ENCODE data around the gene APOL3.
"Not testable (repeated sequence)": the region's sequence is repeated elsewhere in the genome, so short reads cannot be mapped to it uniquely, and the experiment has no call there.

Gene APOL3

DNA sequence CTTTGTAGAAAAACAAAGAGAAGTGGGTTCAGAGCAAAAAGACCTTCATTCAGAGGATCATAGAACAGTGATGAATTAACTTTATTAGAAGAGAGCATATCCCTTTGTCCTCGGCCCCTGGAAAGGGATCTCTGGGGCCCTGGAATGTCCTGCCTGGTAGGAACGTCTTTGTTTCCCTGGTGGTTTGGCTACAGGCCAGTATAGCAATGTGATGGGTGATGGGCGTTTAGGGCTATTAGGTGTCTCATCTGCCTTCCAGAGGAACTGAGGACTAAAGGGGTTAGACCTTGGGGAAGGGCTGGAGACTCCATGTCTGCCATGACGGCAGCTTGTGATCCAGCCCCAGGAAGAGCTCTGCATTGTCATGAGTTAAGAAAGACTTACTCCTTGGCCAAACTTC is 32.0 kb upstream of the APOL3 start:
- no peak for DNase-seq

DNA sequence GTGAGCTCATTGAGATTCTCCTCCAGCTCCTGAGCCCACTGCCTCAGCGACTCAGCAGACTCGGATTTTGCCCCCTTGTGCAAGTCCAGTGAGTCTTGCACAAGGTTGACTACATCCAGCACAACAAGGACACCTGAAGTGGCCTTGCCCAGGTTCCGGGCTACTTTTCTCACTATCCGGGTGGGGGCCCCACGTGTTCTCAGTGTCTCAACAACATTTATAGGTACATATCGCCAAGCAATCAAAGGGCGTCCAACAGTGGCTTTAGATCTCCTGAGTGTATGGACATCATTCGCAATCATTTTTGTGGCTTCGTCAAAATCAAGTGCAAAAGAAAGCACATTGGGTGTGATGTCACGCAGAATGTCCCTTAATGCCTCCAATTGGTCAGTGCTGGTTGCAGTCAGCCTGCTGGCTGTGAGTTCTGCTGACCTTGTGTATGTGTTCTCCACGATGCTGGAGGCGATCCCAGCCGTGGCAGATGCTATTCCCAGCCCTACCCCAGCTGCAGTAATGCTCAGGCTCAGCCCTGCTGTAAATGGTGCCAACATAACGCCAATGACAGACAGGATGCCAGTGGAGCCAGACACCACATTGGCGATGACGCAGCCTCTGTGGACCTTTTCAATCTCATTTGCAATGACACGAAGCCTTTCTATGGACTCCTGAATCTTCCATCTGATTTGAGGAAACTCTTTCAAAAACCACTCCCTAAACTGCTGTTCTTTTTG is 30.7 kb upstream of the APOL3 start:
- DNase-seq, result no peak

DNA sequence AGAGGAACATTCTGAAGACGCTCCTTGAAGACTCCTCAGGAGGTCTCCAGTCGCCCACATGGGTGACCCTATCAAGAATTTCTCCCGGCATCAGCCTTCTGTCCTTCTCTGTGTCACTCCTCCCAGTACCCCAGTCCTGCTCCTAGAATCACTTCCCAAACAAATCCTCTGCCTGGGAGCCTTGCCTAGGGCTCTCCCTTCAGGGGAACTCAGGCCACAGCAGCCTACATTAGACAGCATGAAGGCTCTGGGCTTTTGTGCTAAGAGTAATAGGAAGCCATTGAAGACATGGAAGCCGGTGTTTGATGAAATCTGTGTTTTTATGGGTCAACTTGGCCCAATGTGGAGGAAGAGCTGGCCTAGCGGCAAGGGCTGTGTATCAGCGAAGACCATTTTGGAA is 27.3 kb upstream of the APOL3 start:
- not testable (repeated sequence) for DNase-seq

DNA sequence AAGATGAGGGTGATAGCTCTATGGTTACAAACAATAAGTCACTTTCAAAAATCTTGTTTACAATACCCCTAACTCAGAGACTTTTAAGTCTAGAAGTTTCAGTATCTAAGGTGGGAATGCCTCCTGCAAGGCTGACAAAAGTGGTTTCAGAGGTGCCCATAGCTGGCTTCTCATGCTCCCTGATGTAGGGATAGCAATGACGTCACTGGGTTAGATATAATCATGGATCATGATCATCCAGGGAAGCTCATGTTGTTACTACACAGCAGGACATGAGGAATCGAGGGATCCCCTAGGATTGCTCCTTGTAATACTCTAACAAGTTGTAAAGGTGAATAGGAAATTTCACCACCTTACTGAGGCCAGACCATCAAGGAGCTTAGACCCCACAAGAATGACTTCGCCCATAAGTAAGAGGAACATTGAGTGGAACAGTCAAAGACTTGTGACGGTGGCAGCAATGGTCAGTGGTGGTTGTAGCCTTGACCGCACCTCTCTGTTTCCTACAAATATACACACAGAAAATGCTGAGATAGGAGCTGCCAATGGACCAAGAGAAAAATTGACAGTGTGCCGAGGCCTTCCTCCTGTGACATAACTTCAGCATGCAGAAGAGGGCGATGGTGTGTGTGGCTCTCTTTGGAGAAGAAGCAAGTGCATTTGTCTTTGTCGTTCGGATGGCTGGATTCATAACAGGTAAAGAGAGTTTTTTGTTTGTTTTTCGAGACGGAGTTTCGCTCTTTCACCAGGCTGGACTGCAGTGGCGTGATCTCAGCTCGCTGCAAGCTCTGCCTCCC is 25.5 kb upstream of the APOL3 start:
- no peak for DNase-seq

DNA sequence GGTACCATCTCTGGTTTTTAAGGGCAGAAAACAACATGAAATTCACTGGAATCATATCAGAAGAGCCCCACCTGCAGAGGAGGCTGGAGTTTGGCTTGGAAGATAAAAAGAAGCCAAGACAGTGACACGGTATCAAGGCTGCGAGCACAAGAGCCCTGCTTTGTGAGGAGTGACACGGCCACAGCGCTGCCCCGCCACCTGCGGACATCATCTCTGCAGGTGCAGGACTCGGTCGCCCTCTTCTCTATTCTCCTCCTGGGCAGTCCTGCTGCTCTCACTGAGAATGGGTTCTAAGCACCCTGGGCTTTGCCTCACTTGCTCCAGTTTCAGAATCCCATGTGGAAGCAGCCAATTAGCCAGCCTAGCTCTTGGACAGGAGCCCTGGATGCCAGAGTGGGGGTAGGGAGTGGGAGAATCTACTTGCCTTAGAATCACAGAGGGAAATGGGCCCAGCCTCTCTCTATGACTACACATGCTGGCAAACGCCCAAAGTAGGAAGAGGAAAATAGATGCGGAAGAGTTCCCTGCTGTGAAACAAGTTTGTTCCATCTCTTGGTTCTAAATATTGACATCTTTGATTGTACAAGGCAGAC is 24.0 kb upstream of the APOL3 start:
- DNase-seq, result no peak

DNA sequence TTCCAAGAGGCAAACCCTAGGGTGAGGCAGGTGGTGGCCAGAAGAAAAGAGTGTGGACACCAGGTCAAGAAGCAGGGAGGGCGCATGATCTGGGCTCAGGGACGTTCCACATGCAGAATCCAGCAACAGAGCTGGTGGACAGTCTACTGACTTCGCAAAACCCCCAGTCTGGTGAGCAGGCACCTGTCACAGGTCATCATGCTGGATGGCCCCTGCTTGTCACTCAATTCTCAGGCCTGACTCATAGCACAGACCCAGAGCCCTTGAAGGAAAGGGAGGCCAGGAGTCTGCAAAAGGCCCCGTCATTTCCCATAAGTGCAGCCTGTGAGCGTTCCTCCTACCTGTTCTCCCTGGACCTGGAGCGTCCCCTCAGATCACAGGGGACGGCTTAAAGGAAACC is 22.9 kb upstream of the APOL3 start:
- DNase-seq, result no peak

DNA sequence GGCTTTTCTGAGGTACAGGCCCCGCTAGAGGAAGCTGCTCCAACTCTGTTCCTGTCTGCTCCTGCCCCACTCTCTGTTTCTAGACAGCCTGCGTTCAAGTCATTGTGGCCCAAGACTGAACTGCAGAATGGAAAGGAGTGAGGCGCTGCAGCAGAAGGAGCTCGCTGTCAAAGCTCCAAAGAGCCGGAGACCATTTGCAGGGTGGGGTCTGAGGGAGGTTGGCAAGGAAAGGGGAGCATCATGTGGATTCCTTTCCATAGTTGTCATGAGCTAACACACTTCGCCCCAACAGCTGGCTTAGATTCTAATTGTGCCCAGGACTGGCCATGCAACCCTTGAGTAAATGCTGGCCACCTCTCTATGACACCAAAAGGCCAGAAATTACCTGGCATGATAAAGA is 22.3 kb upstream of the APOL3 start:
- DNase-seq, result no peak

DNA sequence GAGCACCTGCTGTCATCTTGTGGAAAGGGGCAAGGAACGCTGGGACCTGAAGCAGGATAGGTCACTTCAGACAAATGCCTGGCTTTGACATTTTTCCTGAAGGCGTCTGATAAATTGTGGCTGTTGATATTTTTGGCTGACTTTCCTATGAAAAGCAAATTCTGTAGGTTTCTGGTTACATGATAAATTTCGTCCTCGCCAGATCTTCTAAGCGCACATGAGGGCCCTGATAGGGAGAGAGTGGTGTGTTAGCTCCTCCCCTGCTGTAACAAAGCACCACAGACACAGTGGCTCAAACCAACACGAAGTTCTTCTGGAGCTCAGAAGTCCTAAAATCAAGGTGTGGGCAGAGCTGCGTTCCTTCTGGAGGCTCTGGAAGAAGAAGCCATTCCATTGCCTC is 21.5 kb upstream of the APOL3 start:
- no peak for DNase-seq

DNA sequence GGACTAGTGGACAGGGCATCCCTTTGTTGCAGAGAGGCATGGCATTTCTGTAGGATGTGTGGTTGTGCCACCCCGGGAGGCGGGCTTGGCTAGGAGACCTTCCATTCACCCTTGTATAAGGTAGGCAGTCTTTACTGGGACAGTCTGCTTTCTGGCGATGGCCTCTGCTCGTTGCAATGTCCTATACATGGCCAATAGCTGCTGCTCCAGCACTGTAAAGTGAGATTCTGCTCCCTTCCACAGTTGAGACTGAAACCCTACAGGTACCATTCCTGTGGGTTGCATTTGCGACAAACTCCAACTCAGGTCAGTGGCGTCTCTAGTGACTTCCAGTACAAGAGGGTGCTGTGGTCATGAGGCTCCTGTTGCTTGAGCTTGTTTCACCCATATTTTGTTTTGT is 20.4 kb upstream of the APOL3 start:
- no peak for DNase-seq

DNA sequence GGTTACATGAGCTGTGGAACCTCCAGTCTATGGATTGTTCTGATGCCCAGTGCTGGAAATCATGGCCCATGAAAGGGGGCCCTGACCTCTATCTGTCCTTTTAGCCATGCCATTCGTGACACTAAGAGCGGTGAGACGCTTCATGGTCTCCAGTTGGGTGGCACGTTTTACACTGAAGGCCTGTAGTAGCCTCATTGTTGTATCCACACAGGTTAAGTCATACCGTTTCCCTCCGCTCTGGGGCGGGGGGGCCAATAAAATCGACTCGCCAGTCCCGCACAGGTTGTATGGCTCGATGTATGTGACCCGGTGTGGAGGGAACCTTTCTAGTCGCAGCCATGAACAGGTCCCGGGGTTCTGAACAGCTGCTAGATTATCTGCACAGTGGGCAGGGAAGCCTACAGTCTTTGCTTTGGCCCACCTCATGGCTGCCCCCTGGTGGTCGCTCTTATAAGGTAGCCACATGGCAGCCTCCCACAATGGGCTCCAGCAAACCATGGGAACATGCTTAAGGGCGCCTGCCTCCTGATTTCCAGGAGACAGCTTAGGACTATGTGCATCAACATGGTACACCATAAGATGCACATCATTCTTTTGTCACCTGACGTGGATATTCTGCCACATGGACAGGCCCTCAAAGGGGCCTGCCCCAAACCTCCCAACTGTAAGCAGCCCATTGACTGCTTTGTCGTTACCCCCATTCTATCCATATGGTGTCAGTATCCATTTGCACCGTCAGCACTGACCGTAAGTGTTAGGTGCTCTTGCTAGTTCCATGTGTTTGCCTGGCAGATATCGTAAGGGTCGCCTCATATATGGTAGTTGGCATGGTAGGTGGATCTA is 19.7 kb upstream of the APOL3 start:
- DNase-seq, result peak; percentile 88

DNA sequence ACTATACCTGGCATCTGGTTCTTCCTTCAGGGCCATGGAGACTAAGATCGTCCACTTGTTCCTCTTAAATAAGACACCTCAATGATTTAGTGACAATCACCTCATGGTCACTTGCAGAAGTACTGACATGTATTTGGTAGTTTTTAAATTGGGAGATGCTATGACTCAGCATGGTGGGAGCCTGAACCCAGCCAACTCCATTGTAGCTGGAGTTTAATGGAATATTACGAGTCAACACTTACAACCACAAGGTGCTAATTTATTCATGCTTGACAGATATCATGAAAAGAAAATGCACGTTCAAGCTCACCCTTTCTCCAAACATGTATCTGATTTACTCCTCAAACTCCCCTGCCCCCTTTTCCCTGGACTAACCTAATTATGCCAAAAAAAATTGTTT is 16.6 kb upstream of the APOL3 start:
- DNase-seq, result no peak

DNA sequence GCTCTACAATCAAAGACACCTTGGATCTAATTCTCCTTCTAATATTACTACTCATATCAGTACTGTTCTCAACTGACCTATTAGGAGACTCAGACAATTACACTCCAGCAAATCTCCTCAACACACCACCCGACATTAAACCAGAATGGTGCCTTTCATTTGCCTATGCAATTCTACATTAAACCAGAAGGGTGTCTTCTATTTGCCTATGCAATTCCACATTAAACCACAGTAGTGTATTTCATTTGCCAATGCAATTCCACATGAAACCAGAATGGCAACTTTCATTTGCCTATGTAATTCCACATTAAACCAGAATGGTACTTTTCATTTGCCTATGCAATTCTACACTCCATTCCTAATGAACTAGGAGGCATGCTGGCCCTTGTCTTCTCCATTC is 15.3 kb upstream of the APOL3 start:
- no peak for DNase-seq

DNA sequence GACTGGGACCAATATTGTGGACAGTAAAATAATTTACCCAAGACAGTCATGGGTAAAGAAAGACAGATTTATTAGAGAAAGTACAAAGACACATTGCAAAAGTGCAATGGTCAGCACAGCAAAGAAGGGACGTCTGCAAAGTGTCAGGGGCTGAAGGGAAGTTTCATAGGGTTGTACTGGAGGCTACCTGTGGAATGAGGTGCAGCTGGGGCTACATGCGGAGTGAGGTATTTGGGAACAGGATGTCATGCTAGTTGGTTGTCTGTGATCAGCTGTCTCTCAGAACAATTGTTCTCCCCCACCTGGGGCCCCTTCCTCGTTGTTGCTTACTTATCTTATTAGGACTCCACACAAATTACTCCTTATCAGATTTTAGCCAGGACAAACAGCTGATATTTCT is 11.4 kb upstream of the APOL3 start:
- no peak for DNase-seq

DNA sequence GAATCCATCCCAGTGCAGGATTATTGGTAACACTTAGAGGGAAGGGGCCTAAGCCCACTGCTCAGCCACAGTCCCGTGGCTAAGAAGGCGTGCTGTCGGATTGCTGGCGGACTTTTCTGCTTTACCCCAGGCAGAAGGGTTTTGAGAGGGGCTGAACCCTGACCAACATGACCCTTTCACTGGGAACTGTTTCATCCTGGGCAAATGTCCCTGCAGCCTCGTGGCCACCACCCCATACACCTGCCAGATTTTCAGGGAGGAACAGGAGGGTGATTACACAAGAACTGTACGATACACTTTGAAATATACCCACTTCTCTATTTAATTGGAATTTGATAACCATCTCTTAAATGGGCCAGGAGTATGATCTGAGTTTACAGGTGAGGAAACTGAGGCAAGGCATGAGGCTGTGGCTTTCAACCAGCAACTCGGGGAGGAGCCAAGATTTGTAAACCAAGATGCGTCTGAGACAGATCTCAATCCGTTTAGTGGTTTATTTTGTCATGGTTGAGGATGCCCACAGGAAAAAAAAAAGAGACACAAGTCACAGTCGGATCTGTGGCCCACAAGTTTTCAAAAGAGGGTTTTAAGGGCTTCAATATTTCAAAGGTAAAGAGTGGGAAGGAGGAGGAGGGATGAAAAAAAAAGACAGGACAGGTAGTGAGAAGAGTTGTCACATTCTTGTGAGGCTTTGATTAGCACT is 6.1 kb upstream of the APOL3 start:
- no peak for DNase-seq

DNA sequence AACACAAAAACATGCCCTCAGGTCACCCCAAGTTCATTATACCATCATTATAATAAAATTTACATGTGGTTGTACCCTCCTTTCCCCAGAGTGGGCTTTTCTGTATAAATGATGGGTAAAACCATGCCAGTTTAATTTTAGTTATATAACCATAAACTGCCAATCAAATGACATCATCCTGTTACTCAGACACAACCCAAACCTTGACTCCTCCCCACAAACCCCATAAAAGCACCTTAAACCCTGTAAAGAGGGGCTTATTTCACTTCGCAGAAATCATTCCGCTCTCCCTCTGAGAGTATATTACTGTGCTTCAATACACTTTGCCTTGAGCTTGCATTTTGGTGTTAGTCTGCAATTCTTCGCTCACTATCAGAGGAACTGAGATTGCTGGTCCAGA is 5.5 kb upstream of the APOL3 start:
- no peak for DNase-seq

DNA sequence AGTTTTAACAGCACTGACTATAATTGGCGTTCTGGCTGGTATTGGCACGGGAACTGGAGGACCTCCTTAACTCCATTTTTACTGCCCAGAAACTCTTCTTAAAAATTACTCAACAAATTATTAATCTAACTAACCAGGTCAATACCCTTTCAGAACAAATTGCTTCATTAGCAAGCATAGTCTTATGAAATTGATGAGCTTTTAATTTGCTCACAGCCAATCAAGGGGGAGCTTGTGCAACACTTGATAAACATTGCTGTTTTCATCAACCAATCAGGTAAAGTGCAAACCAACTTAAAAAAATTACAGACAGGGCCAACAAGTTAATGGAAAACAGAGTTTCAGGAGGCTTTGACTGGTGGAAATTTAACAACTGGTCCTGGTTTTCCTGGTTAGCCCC is 4.6 kb upstream of the APOL3 start:
- DNase-seq, result no peak

DNA sequence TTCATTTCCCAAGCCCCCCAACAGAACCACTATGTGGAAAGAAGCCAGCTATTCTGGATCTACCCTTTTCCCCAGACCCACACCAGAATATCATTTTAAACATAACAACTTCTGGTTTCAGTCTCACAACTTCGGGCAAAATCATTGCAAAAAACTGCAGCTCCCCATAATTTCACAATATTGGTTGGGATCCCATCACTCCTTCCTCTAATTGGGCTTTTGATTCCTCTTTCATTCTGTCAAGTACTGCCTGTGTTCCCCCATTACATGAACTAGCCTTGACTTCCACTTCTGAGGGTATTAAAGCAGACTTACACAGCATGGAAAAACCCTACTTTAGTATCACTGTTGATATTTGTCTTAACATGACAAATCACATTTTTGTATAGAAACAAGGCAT is 4.1 kb upstream of the APOL3 start:
- no peak for DNase-seq

DNA sequence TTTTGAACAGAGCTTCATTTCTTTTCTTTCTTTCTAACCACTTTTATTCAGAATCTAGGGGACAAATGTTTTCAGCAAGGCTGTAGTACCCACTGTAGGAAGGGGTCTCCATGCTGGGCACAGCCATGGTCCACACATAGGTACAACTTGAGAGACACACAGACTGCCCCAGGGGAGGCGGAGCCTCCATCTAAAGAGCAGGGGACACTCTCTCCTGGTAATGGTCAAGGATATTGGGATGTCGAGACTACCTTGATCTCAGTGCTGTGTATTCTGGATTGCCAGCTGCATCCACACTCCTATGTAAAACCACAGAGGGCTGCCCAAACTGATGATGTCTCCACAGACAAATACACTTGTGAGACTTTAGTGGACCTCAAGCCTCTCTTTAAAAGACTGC is 2.9 kb upstream of the APOL3 start:
- no peak for DNase-seq

DNA sequence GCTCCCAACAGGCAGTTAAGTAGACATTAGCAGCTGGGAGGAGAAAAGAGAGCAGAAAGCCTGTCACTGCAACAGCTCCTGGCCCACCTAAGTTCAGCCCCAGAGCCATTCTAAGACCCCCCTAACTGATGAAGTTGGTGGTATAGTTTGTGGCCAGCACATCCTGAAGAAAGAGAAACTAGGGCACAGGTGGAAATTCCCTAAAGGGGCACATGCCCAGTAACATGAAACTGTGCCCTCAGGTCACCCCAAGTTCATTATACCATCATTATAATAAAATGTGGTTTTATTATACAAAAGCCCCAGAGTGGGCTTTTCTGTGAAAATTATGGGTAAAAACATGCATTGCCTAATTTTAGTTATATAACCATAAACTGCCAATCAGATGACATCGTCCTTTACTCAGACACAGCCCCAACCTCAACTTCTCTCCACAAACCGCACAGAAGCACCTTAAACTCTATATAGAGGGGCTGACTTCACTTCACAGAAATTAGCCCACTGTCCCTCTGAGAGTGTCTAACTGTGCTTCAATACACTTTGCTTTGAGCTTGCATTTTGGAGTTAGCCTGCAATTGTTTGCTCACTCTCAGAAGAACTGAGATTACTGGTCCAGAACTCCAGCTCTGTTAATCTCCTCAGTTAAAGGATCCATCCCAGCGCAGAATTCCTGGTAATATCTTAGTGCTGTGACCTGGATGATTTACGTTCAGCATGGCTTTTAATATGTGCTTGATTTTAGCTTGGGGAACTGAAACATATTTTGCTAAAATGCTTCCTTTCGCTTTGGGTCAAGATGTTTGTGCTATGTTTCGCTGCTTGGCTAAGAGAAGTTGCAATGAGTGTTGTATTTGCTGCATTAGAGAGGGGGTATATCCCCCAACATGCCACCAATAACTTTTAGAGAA is 1.8 kb upstream of the APOL3 start:
- DNase-seq, result peak; percentile 24

DNA sequence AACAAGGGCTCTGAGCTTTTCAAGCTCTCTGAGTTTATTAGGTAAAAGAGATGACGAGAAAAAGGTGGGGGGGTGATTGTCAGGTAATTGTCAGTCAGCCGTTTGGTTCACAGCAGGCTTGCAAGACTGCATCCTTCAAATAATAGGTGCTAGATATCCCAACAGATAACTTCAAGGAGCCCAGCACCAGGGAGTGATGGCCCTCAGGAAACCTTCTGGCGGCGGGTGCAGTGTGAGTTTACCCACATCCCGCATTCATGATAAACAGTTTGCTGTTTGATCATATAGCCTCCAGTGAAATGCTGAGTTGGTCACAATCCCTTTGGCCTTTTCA is 1.2 kb upstream of the APOL3 start:
- peak; percentile 13 for DNase-seq

DNA sequence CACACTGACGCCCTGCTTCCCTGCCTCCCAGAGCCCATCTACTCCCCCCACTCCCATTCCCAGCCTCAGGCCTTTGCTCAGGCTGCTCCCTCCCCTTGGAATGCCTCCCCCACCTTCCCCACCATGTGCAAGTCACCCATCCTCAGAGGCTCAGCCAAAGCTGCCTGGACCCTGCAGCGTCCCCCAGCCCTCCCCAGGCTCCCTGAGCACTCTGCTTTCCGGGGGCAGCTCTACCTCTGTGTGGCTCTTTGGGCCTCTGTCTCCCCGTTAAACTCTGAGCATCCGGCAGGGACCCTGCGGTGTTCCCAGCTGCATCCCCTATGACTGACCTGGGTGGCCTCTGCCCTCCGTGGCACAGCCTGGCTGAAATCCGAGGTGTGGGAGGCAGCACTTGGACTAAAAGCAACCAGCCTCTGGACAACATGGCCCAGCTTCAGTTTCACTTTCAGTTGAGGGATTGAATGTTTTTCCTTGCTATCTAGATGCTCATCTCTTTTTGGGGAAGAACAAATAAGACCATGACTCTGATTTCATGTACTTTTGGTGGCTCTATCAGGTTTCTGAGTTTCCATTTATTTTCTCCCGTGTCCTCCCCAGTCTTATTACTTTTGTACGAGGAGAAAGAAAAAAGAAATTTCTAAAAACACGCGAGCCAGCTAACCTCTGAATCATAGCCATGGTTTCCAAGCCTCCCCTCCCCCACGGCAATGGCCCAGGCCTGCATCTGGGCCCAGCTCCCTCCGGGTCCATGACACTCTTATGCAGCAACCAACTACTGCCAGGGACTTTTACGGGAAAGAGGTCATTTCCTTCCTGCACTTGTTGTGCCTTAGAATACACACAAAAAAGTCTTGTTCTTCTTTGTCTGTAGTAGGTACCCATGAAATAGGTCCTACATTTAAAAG is 3.8 kb downstream of the APOL3 start:
- DNase-seq, result peak; percentile 85

Data from stimulated activated CD4-positive, alpha-beta T cell treated with anti-CD3 and anti-CD28 coated beads, Interleukin-4, amount 100 ng/mL, for 24 hours (primary cell).